ENCODE data around the gene TMEM245.

TMEM245 gene

DNA sequence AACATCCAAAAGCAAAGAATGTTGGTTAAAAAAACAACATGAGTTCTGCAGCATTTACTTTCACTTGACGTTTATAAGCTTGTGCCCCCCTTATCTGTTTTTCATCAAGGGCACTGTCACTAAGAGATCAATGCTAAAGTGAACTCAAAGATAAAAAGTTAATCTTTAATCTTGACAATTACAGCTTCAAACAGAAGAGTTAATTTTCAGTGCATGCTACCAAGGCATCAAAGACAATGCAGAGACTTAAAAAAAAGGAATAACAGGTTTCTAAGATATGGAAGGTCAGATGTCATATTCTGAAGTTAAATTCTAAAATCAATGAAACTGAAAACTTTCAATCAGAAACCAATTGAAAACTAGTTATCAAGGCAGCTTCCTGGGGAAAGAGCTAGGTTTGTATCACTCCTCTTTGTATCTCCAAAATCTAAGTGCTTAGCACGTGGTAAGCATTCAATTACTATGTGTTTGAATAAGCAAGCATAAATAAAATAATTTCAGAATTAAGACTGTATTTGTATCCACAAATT lies 37.6 kb downstream of the TMEM245 start:
- no peaks in the 10 kb centered on the region for H3K4me1 ChIP-seq (ENCODE audit: control insufficient read depth in 2 of 2, insufficient read depth in 1 of 2, low read depth in 1 of 2, low read length in 2 of 2)
- peaks cover 8 to 98% of the 10 kb centered on the region in 2 donors for H3K36me3 ChIP-seq (replicated peaks in 1 of 2; ENCODE audit: control insufficient read depth in 2 of 2, insufficient read depth in 2 of 2, low read length in 2 of 2)
- no peak overlapping the region for H4K91ac ChIP-seq (ENCODE audit: low read depth, low read length, poor library complexity)
- peaks cover 2% of the 10 kb centered on the region for H3K79me1 ChIP-seq (ENCODE audit: low read depth, low read length)
- no peaks in the 10 kb centered on the region for H3K27me3 ChIP-seq (ENCODE audit: control insufficient read depth in 3 of 3, insufficient read depth in 3 of 3, low read depth in 1 of 3, low read length in 3 of 3)
- H2BK120ac ChIP-seq (ENCODE audit: low read depth, low read length) = no peak overlapping the region
- no peak for DNase-seq (ENCODE audit: low spot score)
- H2AFZ ChIP-seq (ENCODE audit: low read length) = no peak overlapping the region
- H3K23ac ChIP-seq (ENCODE audit: low read depth, low read length, poor library complexity) = no peak overlapping the region
- H2AK5ac ChIP-seq (ENCODE audit: low read depth, low read length) = no peak overlapping the region
- no peak overlapping the region for H3K14ac ChIP-seq (ENCODE audit: low read length)
- H3K4ac ChIP-seq (ENCODE audit: low read length) = no peak overlapping the region
- no peak overlapping the region for H3K4me2 ChIP-seq (ENCODE audit: insufficient read depth, low read length, poor library complexity, severe bottlenecking)
- no peak overlapping the region for H2BK15ac ChIP-seq (ENCODE audit: low read length)
- H2BK5ac ChIP-seq (ENCODE audit: low read length) = no peak overlapping the region
- WGBS, 2 donors (ENCODE audit: extremely low coverage in 2 of 2, insufficient read length in 2 of 2, insufficient replicate concordance in 1 of 2) = no CpG with 5 or more reads among the region's 2 CpGs
- H3K4me3 ChIP-seq (ENCODE audit: low read length in 2 of 2) = no peak overlapping the region
- H3K9me3 ChIP-seq (replicated peaks in 1 of 2; ENCODE audit: control insufficient read depth in 2 of 2, insufficient read depth in 1 of 2, low read depth in 1 of 2, low read length in 2 of 2) = no peaks in the 10 kb centered on the region
- H3K18ac ChIP-seq (ENCODE audit: low read length) = no peak overlapping the region
- no peak overlapping the region for H2BK12ac ChIP-seq (ENCODE audit: low read length)
- H3K9ac ChIP-seq (ENCODE audit: low read depth, low read length, poor library complexity) = no peak overlapping the region
- H4K8ac ChIP-seq (ENCODE audit: low read depth, low read length) = no peak overlapping the region
- H3K27ac ChIP-seq (replicated peaks; ENCODE audit: low read length) = no peak overlapping the region

DNA sequence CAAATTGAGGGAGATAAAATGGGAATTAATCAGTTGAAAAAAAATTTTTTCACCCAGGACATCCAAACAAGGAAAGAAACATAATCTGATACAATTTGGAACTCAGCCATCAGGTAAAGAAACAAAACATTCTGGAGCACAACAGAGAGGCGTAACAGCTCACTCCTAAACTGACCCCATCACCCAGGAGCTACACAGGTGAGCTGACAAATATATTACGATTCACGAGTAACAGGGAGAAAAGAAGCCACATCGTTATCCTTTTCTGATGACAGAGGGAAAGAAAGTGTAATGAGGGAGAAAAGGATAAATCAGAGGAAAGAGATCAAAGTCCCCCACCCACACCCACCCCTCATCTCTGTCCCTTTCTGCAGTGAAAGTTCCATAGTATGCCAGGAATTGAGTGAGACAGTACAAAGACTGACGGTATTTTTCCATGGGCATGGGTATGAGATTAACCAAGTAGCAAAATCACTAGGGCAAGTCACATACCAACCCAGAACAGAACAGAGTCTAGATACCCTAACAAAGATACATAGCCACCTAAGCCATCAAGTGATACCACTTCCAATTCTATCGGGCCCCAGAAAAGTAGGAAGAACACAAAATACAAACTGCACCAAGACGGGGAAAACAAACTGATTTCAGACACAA lies 45.4 kb downstream of the TMEM245 start:
- H3K14ac ChIP-seq (ENCODE audit: low read length) = no peak overlapping the region
- H4K91ac ChIP-seq (ENCODE audit: low read depth, low read length, poor library complexity) = no peak overlapping the region
- no peak overlapping the region for H3K4ac ChIP-seq (ENCODE audit: low read length)
- no peak overlapping the region for H2AFZ ChIP-seq (ENCODE audit: low read length)
- no peak for DNase-seq (ENCODE audit: low spot score)
- H3K23ac ChIP-seq (ENCODE audit: low read depth, low read length, poor library complexity) = no peak overlapping the region
- H3K4me2 ChIP-seq (ENCODE audit: insufficient read depth, low read length, poor library complexity, severe bottlenecking) = no peak overlapping the region
- H2AK5ac ChIP-seq (ENCODE audit: low read depth, low read length) = no peak overlapping the region
- no CpG with 5 or more reads among the region's 7 CpGs for WGBS, 2 donors (ENCODE audit: extremely low coverage in 2 of 2, insufficient read length in 2 of 2, insufficient replicate concordance in 1 of 2)
- H3K9me3 ChIP-seq (replicated peaks in 1 of 2; ENCODE audit: control insufficient read depth in 2 of 2, insufficient read depth in 1 of 2, low read depth in 1 of 2, low read length in 2 of 2) = no peaks in the 10 kb centered on the region
- no peak overlapping the region for H3K27ac ChIP-seq (replicated peaks; ENCODE audit: low read length)
- no peaks in the 10 kb centered on the region for H3K4me1 ChIP-seq (ENCODE audit: control insufficient read depth in 2 of 2, insufficient read depth in 1 of 2, low read depth in 1 of 2, low read length in 2 of 2)
- no peak overlapping the region for H3K9ac ChIP-seq (ENCODE audit: low read depth, low read length, poor library complexity)
- no peak overlapping the region for H3K18ac ChIP-seq (ENCODE audit: low read length)
- no peak overlapping the region for H2BK120ac ChIP-seq (ENCODE audit: low read depth, low read length)
- no peak overlapping the region for H3K4me3 ChIP-seq (ENCODE audit: low read length in 2 of 2)
- peaks cover 11 to 94% of the 10 kb centered on the region in 2 donors for H3K36me3 ChIP-seq (replicated peaks in 1 of 2; ENCODE audit: control insufficient read depth in 2 of 2, insufficient read depth in 2 of 2, low read length in 2 of 2)
- no peak overlapping the region for H2BK5ac ChIP-seq (ENCODE audit: low read length)
- no peak overlapping the region for H2BK15ac ChIP-seq (ENCODE audit: low read length)
- no peaks in the 10 kb centered on the region for H3K79me1 ChIP-seq (ENCODE audit: low read depth, low read length)
- no peak overlapping the region for H2BK12ac ChIP-seq (ENCODE audit: low read length)
- no peaks in the 10 kb centered on the region for H3K27me3 ChIP-seq (ENCODE audit: control insufficient read depth in 3 of 3, insufficient read depth in 3 of 3, low read depth in 1 of 3, low read length in 3 of 3)
- no peak overlapping the region for H4K8ac ChIP-seq (ENCODE audit: low read depth, low read length)

DNA sequence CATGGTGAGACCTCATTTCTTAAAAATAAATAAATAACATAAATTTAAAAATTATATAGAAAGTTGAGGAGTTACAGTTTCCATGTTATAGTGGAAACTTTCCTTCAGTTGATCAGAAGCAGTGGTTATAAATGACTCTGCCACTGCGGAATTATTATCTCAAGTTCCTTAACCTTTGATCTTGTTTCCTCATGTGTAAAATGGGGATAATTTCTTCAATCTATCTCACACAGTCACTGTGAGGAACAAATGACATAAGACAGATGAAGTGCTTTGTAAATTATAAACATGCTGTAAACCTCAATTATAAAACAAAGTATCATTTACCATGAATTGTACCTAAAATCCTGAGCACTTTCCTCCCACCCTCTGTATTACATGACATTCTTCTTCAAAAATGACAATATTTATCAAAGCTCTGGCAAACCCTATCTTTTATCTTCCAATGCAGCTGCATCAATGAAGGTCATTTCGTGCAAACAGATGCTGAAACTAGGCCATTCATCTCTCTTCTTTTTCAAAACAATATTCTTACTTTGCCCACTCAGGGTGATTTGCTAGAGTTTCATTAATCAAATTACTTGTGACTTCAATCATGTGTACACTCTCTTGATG lies 46.8 kb downstream of the TMEM245 start:
- Histone ChIP-seq H3K14ac (ENCODE audit: low read length) (no peak overlapping the region), H2AFZ (ENCODE audit: low read length) (no peak overlapping the region), H3K27ac (replicated peaks; ENCODE audit: low read length) (no peak overlapping the region), H3K4me1 (ENCODE audit: control insufficient read depth in 2 of 2, insufficient read depth in 1 of 2, low read depth in 1 of 2, low read length in 2 of 2) (no peaks in the 10 kb centered on the region), H2BK120ac (ENCODE audit: low read depth, low read length) (no peak overlapping the region), H3K9ac (ENCODE audit: low read depth, low read length, poor library complexity) (no peak overlapping the region), H2BK12ac (ENCODE audit: low read length) (no peak overlapping the region), H4K91ac (ENCODE audit: low read depth, low read length, poor library complexity) (no peak overlapping the region), H3K36me3 (replicated peaks in 1 of 2; ENCODE audit: control insufficient read depth in 2 of 2, insufficient read depth in 2 of 2, low read length in 2 of 2) (peaks cover 12 to 93% of the 10 kb centered on the region in 2 donors), H3K4me2 (ENCODE audit: insufficient read depth, low read length, poor library complexity, severe bottlenecking) (no peak overlapping the region), H3K9me3 (replicated peaks in 1 of 2; ENCODE audit: control insufficient read depth in 2 of 2, insufficient read depth in 1 of 2, low read depth in 1 of 2, low read length in 2 of 2) (no peaks in the 10 kb centered on the region), H3K4me3 (ENCODE audit: low read length in 2 of 2) (no peak overlapping the region), H3K4ac (ENCODE audit: low read length) (no peak overlapping the region), H3K79me1 (ENCODE audit: low read depth, low read length) (no peaks in the 10 kb centered on the region), H2BK5ac (ENCODE audit: low read length) (no peak overlapping the region), H3K27me3 (ENCODE audit: control insufficient read depth in 3 of 3, insufficient read depth in 3 of 3, low read depth in 1 of 3, low read length in 3 of 3) (no peaks in the 10 kb centered on the region), H4K8ac (ENCODE audit: low read depth, low read length) (no peak overlapping the region), H3K23ac (ENCODE audit: low read depth, low read length, poor library complexity) (no peak overlapping the region), H3K18ac (ENCODE audit: low read length) (no peak overlapping the region), H2BK15ac (ENCODE audit: low read length) (no peak overlapping the region), H2AK5ac (ENCODE audit: low read depth, low read length) (no peak overlapping the region)
- no CpG with 5 or more reads among the region's 2 CpGs for WGBS, 2 donors (ENCODE audit: extremely low coverage in 2 of 2, insufficient read length in 2 of 2, insufficient replicate concordance in 1 of 2)
- no peak for DNase-seq (ENCODE audit: low spot score)

DNA sequence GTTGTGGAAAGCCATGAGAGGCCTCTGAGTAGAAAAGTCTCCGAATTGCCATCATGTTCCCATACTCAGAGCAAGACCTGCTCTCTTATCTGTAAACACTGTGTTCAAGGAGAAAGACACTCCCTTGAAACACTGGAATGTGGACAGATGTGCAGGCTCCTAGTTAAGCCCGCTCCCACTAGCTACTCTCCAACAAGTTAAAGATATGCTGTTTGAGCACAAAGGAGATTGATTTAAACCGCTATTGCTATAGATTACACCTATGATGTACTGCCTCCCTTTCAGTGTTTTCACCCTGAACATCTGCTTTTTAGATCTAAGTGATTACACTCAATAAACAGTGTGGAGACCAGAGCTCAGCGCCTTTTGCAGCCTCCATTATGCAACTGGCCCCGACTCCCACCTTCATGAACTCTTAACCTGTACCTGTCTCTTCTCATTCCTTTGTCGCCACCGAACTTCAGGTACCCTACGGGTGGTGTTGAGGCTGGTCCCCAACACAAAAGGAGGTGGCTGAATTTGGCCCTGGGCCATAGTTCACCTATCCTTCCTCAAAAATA lies 47.5 kb downstream of the TMEM245 start:
- DNase-seq (ENCODE audit: low spot score) = no peak
- Histone ChIP-seq H3K27me3 (ENCODE audit: control insufficient read depth in 3 of 3, insufficient read depth in 3 of 3, low read depth in 1 of 3, low read length in 3 of 3) (no peaks in the 10 kb centered on the region), H3K14ac (ENCODE audit: low read length) (no peak overlapping the region), H2BK12ac (ENCODE audit: low read length) (no peak overlapping the region), H4K8ac (ENCODE audit: low read depth, low read length) (no peak overlapping the region), H3K9me3 (replicated peaks in 1 of 2; ENCODE audit: control insufficient read depth in 2 of 2, insufficient read depth in 1 of 2, low read depth in 1 of 2, low read length in 2 of 2) (no peaks in the 10 kb centered on the region), H3K18ac (ENCODE audit: low read length) (no peak overlapping the region), H3K27ac (replicated peaks; ENCODE audit: low read length) (no peak overlapping the region), H3K79me1 (ENCODE audit: low read depth, low read length) (no peaks in the 10 kb centered on the region), H2BK5ac (ENCODE audit: low read length) (no peak overlapping the region), H2BK120ac (ENCODE audit: low read depth, low read length) (no peak overlapping the region), H2AFZ (ENCODE audit: low read length) (no peak overlapping the region), H3K4me3 (ENCODE audit: low read length in 2 of 2) (no peak overlapping the region), H3K23ac (ENCODE audit: low read depth, low read length, poor library complexity) (no peak overlapping the region), H3K36me3 (replicated peaks in 1 of 2; ENCODE audit: control insufficient read depth in 2 of 2, insufficient read depth in 2 of 2, low read length in 2 of 2) (peaks cover 13 to 93% of the 10 kb centered on the region in 2 donors), H2BK15ac (ENCODE audit: low read length) (no peak overlapping the region), H3K4me1 (ENCODE audit: control insufficient read depth in 2 of 2, insufficient read depth in 1 of 2, low read depth in 1 of 2, low read length in 2 of 2) (no peaks in the 10 kb centered on the region), H3K4ac (ENCODE audit: low read length) (no peak overlapping the region), H4K91ac (ENCODE audit: low read depth, low read length, poor library complexity) (no peak overlapping the region), H2AK5ac (ENCODE audit: low read depth, low read length) (no peak overlapping the region), H3K9ac (ENCODE audit: low read depth, low read length, poor library complexity) (no peak overlapping the region), H3K4me2 (ENCODE audit: insufficient read depth, low read length, poor library complexity, severe bottlenecking) (no peak overlapping the region)
- WGBS, 2 donors (ENCODE audit: extremely low coverage in 2 of 2, insufficient read length in 2 of 2, insufficient replicate concordance in 1 of 2) = no CpG with 5 or more reads among the region's 8 CpGs

Data from neuronal stem cell (in vitro differentiated cells).